K562 (cell line): Measurements from ENCODE around the gene WDR83. TPM values are rescaled to one million over a fixed set of nuclear protein-coding genes. Genes with fewer than 3 reads are reported as not detected.
A peak's percentile ranks its signal among the peaks of the same experiment; 100 is the strongest.

ENCODE experiments used
- CHCHD3 ChIP-seq: fragments of 250-450 bp; sonication (Bioruptor Pico); IDR thresholded peaks from 2 replicates; pipeline ENCODE4 v2.1.2; 2022; ENCODE audit warnings: mild to moderate bottlenecking
- ETV1 ChIP-seq: fragments of 450-650 bp; conservative IDR thresholded peaks from 2 replicates; pipeline ENCODE4 v1.6.1; 2016; ENCODE audit warnings: missing genetic modification characterization, control low read depth, low read depth, missing compliant biosample characterization
- HDAC8 ChIP-seq: fragments of 450-650 bp; IDR thresholded peaks from 2 replicates; pipeline ENCODE4 v1.6.1; 2016; ENCODE audit warnings: mild to moderate bottlenecking, missing genetic modification characterization, moderate library complexity, missing compliant biosample characterization
- KAT7 ChIP-seq: sonication (generic); formaldehyde crosslinking; IDR thresholded peaks from 2 replicates; pipeline ENCODE4 v1.8.0; 2022; ENCODE audit warnings: missing genetic modification reagents, mild to moderate bottlenecking, borderline replicate concordance
- KLF1 ChIP-seq: fragments of 450-650 bp; IDR thresholded peaks from 2 replicates; pipeline ENCODE4 v1.6.1; 2016; ENCODE audit warnings: missing genetic modification characterization, missing compliant biosample characterization
- MAZ ChIP-seq, 2 experiments: fragments of 450-650 bp in 1 of 2; sonication (generic) in 1 of 2; formaldehyde crosslinking; IDR thresholded peaks in 1 of 2; conservative IDR thresholded peaks in 1 of 2; 2 replicates each; pipeline versions ENCODE4 v1.4.0 to v1.5.0; 2020; ENCODE audit warnings: mild to moderate bottlenecking in 1 of 2, missing genetic modification reagents in 1 of 2
- RBBP5 ChIP-seq: fragments of 200-600 bp; sonication (generic); IDR thresholded peaks from 2 replicates; pipeline ENCODE4 v1.6.1; 2012; ENCODE audit warnings: borderline replicate concordance, mild to moderate bottlenecking, low read length, control low read depth, inconsistent platforms; ENCODE audit not compliant: insufficient read depth, poor library complexity, severe bottlenecking
- RBM39 ChIP-seq: fragments of 200-400 bp; formaldehyde crosslinking; optimal IDR thresholded peaks from 2 replicates; pipeline ENCODE3; 2018; ENCODE audit warnings: low read depth, low read length
- SIX5 ChIP-seq, 2 experiments: IDR thresholded peaks; 2 replicates each; pipeline ENCODE4 v1.6.1; 2011; ENCODE audit warnings: low read length in 2 of 2, borderline replicate concordance in 1 of 2, low read depth in 1 of 2, mild to moderate bottlenecking in 1 of 2, moderate library complexity in 1 of 2; ENCODE audit not compliant: insufficient read depth in 1 of 2
- SMC3 ChIP-seq: conservative IDR thresholded peaks from 2 replicates; pipeline ENCODE4 v1.6.1; 2011; ENCODE audit warnings: low read depth, low read length, improper control_type of control experiment; ENCODE audit not compliant: insufficient read depth
- polyA plus RNA-seq, 8 experiments: library from polyadenylated mRNA; depleted of rRNA in 4 of 8; stranded (reverse) in 5 of 8; unstranded in 3 of 8; fragments of >200 nt; fragmentation: Nextera tagmentation in 2 of 8; fragmentation: Illumina TruSeq in 1 of 8; extraction: Ambion mirVana in 2 of 8; extraction: Trizol in 1 of 8; gene quantifications; 2 replicates each; pipeline versions ENCODE4 v1.2.1 to v1.2.3, GENCODE V29; 2011 to 2014; ENCODE audit warnings: inconsistent platforms in 1 of 8, missing spikeins in 1 of 8
- total RNA-seq, 7 experiments: library from RNA; depleted of rRNA in 6 of 7; stranded (reverse); fragments of >200 nt in 6 of 7; fragmentation: Illumina TruSeq in 2 of 7; extraction: Trizol in 2 of 7; gene quantifications; 2 replicates each; pipeline versions ENCODE4 v1.2.1 to v1.2.3, GENCODE V29; 2011 to 2021; ENCODE audit warnings: low replicate concordance in 1 of 7
- TF ChIP-seq, protein P1 (sequence below), 2 experiments: fragments of 450-650 bp; IDR thresholded peaks; 2 replicates each; pipeline ENCODE4 v1.6.1; 2018; ENCODE audit warnings: mild to moderate bottlenecking in 2 of 2, low read depth in 1 of 2; ENCODE audit not compliant: partially characterized antibody in 2 of 2
- TF ChIP-seq, protein P2 (sequence below): sonication (generic); formaldehyde crosslinking; IDR thresholded peaks from 2 replicates; pipeline ENCODE4 v1.8.1; 2022; ENCODE audit warnings: missing genetic modification reagents
- TF ChIP-seq, protein P3 (sequence below): fragments of 450-650 bp; IDR thresholded peaks from 2 replicates; pipeline ENCODE4 v1.6.1; 2018; ENCODE audit not compliant: partially characterized antibody
- TF ChIP-seq, protein P4 (sequence below): fragments of 200-800 bp; sonication (Bioruptor generic); IDR thresholded peaks from 2 replicates; pipeline ENCODE4 v1.6.1; 2017; ENCODE audit warnings: missing genetic modification characterization, missing compliant biosample characterization

The WDR83 gene
- total and polyA plus RNA-seq, 9 of the 15 experiments (the other 6 are each of a cell fraction or from before 2014, with no cell fraction given), result 0.52 to 21.3 (median 4.2) TPM

DNA sequence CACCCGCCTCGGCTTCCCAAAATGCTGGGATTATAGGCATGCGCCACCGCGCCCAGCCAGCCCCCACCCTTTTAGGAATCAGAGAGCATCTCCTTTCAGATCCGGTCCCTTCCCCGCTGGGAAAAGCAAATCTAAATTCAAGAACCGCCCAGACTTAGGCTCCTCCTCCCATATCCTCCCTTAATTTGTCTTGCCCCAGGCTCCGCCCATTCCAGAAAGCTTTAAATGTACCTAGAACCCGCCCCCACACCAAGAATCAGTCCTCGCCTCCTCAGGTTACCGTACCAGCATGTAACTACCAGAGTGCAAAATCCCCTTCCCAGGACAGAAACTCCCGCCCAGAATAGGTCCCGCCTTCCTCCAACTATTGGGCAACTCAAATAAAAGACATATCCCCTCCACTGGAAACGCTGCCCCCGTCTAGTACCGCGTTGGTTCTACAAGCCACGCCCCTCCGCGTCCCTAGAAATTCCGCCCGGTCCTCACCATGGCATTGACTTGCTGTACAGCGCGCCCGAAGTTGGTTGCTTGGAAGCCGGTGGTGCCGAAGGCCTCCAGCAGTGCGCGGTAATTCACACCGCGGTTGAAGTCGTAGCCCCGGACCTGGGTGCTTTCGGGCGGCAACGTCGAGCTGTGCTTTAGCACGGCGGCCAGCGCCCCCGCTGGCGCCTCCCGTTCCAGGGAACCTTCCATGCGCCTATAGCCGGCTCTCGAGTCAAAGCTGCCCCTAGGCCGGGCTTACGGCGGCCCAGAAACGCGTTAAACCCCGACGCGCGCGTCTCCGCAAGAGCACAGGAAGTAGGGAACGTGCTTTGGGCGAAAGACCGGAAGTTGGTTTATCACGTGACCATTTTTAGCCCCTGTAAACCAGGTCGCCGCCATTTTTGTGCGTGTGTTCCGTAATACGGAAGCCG lies 14.7 kb downstream of the WDR83 start, which contains the start of gene DHPS (continued):
- TF ChIP-seq, protein P1, sequence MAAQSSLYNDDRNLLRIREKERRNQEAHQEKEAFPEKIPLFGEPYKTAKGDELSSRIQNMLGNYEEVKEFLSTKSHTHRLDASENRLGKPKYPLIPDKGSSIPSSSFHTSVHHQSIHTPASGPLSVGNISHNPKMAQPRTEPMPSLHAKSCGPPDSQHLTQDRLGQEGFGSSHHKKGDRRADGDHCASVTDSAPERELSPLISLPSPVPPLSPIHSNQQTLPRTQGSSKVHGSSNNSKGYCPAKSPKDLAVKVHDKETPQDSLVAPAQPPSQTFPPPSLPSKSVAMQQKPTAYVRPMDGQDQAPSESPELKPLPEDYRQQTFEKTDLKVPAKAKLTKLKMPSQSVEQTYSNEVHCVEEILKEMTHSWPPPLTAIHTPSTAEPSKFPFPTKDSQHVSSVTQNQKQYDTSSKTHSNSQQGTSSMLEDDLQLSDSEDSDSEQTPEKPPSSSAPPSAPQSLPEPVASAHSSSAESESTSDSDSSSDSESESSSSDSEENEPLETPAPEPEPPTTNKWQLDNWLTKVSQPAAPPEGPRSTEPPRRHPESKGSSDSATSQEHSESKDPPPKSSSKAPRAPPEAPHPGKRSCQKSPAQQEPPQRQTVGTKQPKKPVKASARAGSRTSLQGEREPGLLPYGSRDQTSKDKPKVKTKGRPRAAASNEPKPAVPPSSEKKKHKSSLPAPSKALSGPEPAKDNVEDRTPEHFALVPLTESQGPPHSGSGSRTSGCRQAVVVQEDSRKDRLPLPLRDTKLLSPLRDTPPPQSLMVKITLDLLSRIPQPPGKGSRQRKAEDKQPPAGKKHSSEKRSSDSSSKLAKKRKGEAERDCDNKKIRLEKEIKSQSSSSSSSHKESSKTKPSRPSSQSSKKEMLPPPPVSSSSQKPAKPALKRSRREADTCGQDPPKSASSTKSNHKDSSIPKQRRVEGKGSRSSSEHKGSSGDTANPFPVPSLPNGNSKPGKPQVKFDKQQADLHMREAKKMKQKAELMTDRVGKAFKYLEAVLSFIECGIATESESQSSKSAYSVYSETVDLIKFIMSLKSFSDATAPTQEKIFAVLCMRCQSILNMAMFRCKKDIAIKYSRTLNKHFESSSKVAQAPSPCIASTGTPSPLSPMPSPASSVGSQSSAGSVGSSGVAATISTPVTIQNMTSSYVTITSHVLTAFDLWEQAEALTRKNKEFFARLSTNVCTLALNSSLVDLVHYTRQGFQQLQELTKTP (IDR thresholded peaks at IDR 0.05; ENCODE audit: low read depth in 1 of 2, partially characterized antibody in 2 of 2), result peak in 1 of 2 experiments; percentile 85
- TF ChIP-seq, protein P2, sequence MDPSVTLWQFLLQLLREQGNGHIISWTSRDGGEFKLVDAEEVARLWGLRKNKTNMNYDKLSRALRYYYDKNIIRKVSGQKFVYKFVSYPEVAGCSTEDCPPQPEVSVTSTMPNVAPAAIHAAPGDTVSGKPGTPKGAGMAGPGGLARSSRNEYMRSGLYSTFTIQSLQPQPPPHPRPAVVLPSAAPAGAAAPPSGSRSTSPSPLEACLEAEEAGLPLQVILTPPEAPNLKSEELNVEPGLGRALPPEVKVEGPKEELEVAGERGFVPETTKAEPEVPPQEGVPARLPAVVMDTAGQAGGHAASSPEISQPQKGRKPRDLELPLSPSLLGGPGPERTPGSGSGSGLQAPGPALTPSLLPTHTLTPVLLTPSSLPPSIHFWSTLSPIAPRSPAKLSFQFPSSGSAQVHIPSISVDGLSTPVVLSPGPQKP (CRISPR knock-in tag), result peak; percentile 89; the same call in 1 of the 2 replicates
- TF ChIP-seq CHCHD3 (CRISPR knock-in tag) (no peak), KAT7 (CRISPR knock-in tag) (peak; percentile 62; the same call in 1 of the 2 replicates), HDAC8 (tag) (peak; percentile 80), ETV1 (tag) (peak; percentile 95), RBBP5 (peak; percentile 86), RBM39 (no peak), KLF1 (tag) (0 out of 2 replicates have a peak, but pooled peaks have one; percentile 45), SMC3 (no peak), SIX5 (IDR thresholded peaks at IDR 0.05; ENCODE audit: borderline replicate concordance in 1 of 2, insufficient read depth in 1 of 2, low read depth in 1 of 2, low read length in 2 of 2) (peak; percentile 30 to 32; a peak in 2 of 4 replicates), MAZ (CRISPR knock-in tag; conservative IDR thresholded peaks at IDR 0.05 in 1 of 2, IDR thresholded peaks at IDR 0.05 in 1 of 2) (peak; percentile 16 to 73)
- TF ChIP-seq, protein P3, sequence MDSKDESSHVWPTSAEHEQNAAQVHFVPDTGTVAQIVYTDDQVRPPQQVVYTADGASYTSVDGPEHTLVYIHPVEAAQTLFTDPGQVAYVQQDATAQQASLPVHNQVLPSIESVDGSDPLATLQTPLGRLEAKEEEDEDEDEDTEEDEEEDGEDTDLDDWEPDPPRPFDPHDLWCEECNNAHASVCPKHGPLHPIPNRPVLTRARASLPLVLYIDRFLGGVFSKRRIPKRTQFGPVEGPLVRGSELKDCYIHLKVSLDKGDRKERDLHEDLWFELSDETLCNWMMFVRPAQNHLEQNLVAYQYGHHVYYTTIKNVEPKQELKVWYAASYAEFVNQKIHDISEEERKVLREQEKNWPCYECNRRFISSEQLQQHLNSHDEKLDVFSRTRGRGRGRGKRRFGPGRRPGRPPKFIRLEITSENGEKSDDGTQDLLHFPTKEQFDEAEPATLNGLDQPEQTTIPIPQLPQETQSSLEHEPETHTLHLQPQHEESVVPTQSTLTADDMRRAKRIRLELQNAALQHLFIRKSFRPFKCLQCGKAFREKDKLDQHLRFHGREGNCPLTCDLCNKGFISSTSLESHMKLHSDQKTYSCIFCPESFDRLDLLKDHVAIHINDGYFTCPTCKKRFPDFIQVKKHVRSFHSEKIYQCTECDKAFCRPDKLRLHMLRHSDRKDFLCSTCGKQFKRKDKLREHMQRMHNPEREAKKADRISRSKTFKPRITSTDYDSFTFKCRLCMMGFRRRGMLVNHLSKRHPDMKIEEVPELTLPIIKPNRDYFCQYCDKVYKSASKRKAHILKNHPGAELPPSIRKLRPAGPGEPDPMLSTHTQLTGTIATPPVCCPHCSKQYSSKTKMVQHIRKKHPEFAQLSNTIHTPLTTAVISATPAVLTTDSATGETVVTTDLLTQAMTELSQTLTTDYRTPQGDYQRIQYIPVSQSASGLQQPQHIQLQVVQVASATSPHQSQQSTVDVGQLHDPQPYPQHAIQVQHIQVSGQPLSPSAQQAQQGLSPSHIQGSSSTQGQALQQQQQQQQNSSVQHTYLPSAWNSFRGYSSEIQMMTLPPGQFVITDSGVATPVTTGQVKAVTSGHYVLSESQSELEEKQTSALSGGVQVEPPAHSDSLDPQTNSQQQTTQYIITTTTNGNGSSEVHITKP, result peak; percentile 44
- TF ChIP-seq, protein P4, sequence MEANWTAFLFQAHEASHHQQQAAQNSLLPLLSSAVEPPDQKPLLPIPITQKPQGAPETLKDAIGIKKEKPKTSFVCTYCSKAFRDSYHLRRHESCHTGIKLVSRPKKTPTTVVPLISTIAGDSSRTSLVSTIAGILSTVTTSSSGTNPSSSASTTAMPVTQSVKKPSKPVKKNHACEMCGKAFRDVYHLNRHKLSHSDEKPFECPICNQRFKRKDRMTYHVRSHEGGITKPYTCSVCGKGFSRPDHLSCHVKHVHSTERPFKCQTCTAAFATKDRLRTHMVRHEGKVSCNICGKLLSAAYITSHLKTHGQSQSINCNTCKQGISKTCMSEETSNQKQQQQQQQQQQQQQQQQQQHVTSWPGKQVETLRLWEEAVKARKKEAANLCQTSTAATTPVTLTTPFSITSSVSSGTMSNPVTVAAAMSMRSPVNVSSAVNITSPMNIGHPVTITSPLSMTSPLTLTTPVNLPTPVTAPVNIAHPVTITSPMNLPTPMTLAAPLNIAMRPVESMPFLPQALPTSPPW (CRISPR knock-in tag), result peak; percentile 44
